HAP-1 (cell line): ENCODE measurements around the gene GPR6.

Experiments used
- DNase-seq, 2 experiments: peaks; one replicate each; pipeline ENCODE4 v3.0.0-alpha.2; 2016 to 2020; ENCODE audit warnings: low spot score in 2 of 2
- H3K27me3 ChIP-seq: fragments of 250-450 bp; sonication (Bioruptor Pico); 2 replicates; pipeline ENCODE4 v1.5.1; 2020; ENCODE audit warnings: low read depth, mild to moderate bottlenecking, moderate library complexity
- H3K36me3 ChIP-seq: fragments of 250-450 bp; sonication (Bioruptor Pico); replicated peaks from 2 replicates; pipeline ENCODE4 v1.5.1; 2020; ENCODE audit warnings: mild to moderate bottlenecking
- H3K4me1 ChIP-seq: fragments of 250-450 bp; sonication (Bioruptor Pico); 2 replicates; pipeline ENCODE4 v1.5.1; 2020; ENCODE audit warnings: mild to moderate bottlenecking
- H3K4me3 ChIP-seq: fragments of 250-450 bp; sonication (Bioruptor Pico); 2 replicates; pipeline ENCODE4 v1.5.1; 2020; ENCODE audit warnings: mild to moderate bottlenecking, moderate library complexity
- H3K9me3 ChIP-seq: fragments of 250-450 bp; sonication (Bioruptor Pico); 2 replicates; pipeline ENCODE4 v1.5.1; 2020; ENCODE audit warnings: mild to moderate bottlenecking, moderate library complexity
- in situ Hi-C: fragments of 300-500 bp; cut with MboI; formaldehyde crosslinking; loops from 3 replicates; pipeline ENCODE4 v1.14.3; 2020; ENCODE audit warnings: low sequenced_read_pairs, inconsistent platforms, mixed read lengths

GPR6 gene

DNA sequence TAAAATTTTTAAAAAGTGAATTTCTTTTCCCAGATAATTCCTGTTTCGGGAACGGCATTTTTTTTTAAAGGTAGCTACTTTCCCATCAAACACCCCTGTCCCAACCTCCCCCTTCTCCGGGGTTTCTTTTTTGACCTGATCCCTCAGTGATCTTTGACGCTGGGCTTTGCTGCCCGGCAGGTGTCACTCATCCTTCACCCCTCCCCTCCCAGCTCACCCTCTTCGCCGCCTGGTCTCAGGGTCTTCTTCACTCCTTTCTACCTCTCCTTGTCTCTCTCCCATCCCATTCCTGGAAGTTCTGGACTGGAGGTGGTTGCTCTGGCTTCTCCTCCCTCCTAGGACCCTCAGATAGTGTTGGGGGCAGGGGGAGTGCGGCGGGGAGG, 329 bp upstream of the GPR6 start:
- Histone ChIP-seq H3K36me3 (no peaks in the 10 kb centered on the region), H3K4me3 (no peak overlapping the region), H3K4me1 (no peaks in the 10 kb centered on the region), H3K9me3 (no peaks in the 10 kb centered on the region), H3K27me3 (no peaks in the 10 kb centered on the region)
- no peak for DNase-seq
- in situ Hi-C loops, result no loop called here

DNA sequence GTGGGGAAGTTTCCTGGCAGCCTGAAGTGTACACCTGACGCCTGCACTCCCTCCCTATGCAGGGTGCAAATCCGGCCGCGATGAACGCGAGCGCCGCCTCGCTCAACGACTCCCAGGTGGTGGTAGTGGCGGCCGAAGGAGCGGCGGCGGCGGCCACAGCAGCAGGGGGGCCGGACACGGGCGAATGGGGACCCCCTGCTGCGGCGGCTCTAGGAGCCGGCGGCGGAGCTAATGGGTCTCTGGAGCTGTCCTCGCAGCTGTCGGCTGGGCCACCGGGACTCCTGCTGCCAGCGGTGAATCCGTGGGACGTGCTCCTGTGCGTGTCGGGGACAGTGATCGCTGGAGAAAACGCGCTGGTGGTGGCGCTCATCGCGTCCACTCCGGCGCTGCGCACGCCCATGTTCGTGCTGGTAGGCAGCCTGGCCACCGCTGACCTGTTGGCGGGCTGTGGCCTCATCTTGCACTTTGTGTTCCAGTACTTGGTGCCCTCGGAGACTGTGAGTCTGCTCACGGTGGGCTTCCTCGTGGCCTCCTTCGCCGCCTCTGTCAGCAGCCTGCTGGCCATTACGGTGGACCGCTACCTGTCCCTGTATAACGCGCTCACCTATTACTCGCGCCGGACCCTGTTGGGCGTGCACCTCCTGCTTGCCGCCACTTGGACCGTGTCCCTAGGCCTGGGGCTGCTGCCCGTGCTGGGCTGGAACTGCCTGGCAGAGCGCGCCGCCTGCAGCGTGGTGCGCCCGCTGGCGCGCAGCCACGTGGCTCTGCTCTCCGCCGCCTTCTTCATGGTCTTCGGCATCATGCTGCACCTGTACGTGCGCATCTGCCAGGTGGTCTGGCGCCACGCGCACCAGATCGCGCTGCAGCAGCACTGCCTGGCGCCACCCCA, 1.2 kb downstream of the GPR6 start:
- no peaks in the 10 kb centered on the region for H3K36me3 ChIP-seq
- H3K4me1 ChIP-seq, result no peaks in the 10 kb centered on the region
- H3K9me3 ChIP-seq, result no peaks in the 10 kb centered on the region
- no peak overlapping the region for H3K4me3 ChIP-seq
- DNase-seq, result no peak
- in situ Hi-C loops, result no loop called here
- no peaks in the 10 kb centered on the region for H3K27me3 ChIP-seq

DNA sequence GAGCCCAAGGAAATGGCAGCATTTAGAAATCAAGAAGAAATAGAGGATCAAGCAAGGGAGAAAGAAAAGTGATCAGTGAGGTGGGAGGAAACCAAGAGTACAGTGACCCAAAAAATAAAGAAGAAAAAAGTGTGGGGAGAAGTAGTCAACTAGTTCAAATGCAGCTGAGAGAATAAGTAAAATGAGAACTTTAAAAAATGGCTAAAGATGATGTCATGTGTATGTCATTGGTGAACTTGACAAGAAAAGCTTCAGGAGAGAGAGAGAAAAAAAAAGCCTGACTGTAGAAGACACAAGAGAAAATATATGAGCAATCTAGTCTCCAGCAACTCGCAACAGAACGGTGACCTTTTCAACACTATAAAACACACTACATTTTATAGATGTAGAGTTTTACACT, 6.3 kb downstream of the GPR6 start:
- no peak overlapping the region for H3K4me3 ChIP-seq
- no peaks in the 10 kb centered on the region for H3K4me1 ChIP-seq
- H3K27me3 ChIP-seq, result no peaks in the 10 kb centered on the region
- no peaks in the 10 kb centered on the region for H3K9me3 ChIP-seq
- no peak for DNase-seq
- in situ Hi-C loops, result no loop called here
- H3K36me3 ChIP-seq, result no peaks in the 10 kb centered on the region

DNA sequence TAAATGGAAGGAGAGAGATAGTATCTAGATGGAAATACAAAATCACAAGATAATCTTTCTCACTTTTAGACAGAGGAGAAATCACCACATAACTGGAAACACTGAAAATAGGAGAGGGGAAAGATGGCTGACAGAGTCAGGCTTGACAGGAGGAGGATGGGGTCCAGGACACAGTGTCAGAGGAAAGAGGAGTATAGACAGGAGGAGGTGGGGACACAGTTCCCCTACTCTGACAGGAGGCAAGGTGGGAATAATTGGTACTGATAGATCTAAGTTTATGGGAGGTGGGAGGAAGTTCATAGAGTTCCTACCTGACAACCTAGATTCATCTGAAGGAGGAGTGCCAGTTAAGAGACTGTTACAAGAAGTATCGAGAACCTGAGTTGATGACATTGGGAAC, 9.1 kb downstream of the GPR6 start:
- in situ Hi-C loops, result no loop called here
- Histone ChIP-seq H3K36me3 (no peaks in the 10 kb centered on the region), H3K4me1 (no peaks in the 10 kb centered on the region), H3K4me3 (no peak overlapping the region), H3K9me3 (no peaks in the 10 kb centered on the region), H3K27me3 (0 out of 2 replicates have a peak, but pooled peaks cover 5% of the 10 kb centered on the region)
- DNase-seq, result no peak

- H3K4me1 ChIP-seq, result no peaks in the 10 kb centered on the region
- no peaks in the 10 kb centered on the region for H3K36me3 ChIP-seq
- DNase-seq, result no peak
- no peaks in the 10 kb centered on the region for H3K9me3 ChIP-seq
- H3K27me3 ChIP-seq, result peaks cover 5% of the 10 kb centered on the region; the same call in 1 of the 2 replicates
- in situ Hi-C loops, result no loop called here
- no peak overlapping the region for H3K4me3 ChIP-seq
Observed at GRCh38 chr6:109991201-109992101, 13.3 kb downstream of the GPR6 start.

DNA sequence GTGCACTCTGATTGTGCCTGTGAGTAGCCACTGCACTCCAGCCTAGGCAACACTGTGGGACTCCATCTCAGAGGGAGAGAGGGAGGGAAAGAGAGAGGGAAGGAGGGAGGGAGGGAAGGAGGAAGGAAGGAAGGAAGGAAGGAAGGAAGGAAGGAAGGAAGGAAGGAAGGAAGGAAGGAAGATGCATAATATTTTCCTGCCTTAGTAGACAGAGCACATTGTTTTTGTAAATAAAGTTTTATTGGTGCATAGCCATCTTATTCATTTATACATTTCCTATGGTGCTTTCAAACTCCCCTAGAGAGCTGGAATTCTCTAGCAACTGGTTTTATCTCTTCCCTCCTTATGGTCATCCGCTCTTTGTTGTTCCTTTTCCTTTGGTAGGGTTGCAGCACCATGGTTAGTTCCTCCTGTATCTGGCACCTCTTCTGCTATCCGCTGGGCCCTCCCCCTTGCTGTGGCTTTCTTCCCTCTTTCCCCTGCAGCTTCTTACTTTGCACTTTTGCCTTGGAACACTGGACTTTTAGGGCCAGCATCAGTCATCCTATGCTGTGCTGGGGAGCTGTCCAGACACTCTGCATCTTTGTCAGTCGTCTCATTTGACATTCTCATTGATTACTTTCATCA, 20.2 kb downstream of the GPR6 start:
- in situ Hi-C loops, result no loop called here
- Histone ChIP-seq H3K9me3 (no peaks in the 10 kb centered on the region), H3K27me3 (peaks cover 2% of the 10 kb centered on the region; the same call in 1 of the 2 replicates), H3K36me3 (no peaks in the 10 kb centered on the region), H3K4me3 (no peak overlapping the region), H3K4me1 (no peaks in the 10 kb centered on the region)
- no peak for DNase-seq

DNA sequence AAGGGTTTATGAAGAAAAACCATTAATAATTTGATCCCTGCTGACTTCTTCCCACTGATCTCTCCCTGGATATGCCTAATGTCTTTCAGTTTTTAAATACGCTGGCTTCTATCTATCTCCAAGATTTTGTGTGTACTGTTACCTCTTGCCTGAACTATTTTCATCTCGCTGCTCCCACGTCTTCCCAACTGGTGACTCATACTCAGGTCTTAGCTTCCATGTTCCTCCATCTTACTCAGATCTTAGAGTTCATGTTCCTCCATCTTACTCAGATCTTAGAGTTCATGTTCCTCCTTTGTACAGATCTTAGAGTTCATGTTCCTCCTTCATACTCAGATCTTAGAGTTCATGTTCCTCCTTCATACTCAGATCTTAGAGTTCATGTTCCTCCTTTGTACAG, 21.6 kb downstream of the GPR6 start:
- no peaks in the 10 kb centered on the region for H3K4me1 ChIP-seq
- DNase-seq, result no peak
- in situ Hi-C loops, result no loop called here
- H3K9me3 ChIP-seq, result no peaks in the 10 kb centered on the region
- no peak overlapping the region for H3K4me3 ChIP-seq
- no peaks in the 10 kb centered on the region for H3K36me3 ChIP-seq
- H3K27me3 ChIP-seq, result 0 out of 2 replicates have a peak, but pooled peaks cover 2% of the 10 kb centered on the region

DNA sequence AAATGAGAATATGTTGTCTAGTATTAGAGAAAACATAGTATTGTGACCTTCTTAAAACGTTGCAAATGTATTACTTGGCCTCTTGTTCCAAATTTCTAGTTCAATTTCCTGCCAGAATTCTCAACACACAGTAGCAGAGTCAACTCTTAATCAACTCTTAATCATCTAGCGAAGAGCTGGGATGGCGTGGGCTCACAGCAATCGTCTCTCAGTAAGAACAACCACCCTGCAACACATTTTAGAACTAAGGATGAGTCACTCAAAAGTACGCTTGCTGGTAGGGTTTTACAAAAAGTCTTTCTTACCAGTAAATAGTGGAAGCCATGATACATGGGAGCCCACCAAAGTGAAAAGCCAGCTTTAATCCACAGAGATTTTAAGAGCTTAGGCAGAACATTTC, 24.6 kb downstream of the GPR6 start:
- in situ Hi-C loops, result no loop called here
- no peak overlapping the region for H3K4me3 ChIP-seq
- no peaks in the 10 kb centered on the region for H3K9me3 ChIP-seq
- 0 out of 2 replicates have a peak, but pooled peaks cover 6% of the 10 kb centered on the region for H3K27me3 ChIP-seq
- no peaks in the 10 kb centered on the region for H3K4me1 ChIP-seq
- DNase-seq, result no peak
- H3K36me3 ChIP-seq, result no peaks in the 10 kb centered on the region

- Histone ChIP-seq H3K27me3 (no peaks in the 10 kb centered on the region), H3K4me1 (no peaks in the 10 kb centered on the region), H3K4me3 (no peak overlapping the region), H3K9me3 (no peaks in the 10 kb centered on the region), H3K36me3 (no peaks in the 10 kb centered on the region)
- DNase-seq, result no peak
- in situ Hi-C loops, result no loop called here
Observed at GRCh38 chr6:110013386-110013785, 35.3 kb downstream of the GPR6 start.

GRCh38 chr6:110015206-110015605, 37.1 kb downstream of the GPR6 start:
- in situ Hi-C loops, result no loop called here
- H3K9me3 ChIP-seq, result no peaks in the 10 kb centered on the region
- no peaks in the 10 kb centered on the region for H3K4me1 ChIP-seq
- H3K4me3 ChIP-seq, result no peak overlapping the region
- no peak for DNase-seq
- no peaks in the 10 kb centered on the region for H3K36me3 ChIP-seq
- no peaks in the 10 kb centered on the region for H3K27me3 ChIP-seq

GRCh38 chr6:110017306-110017705, 39.2 kb downstream of the GPR6 start:
- H3K36me3 ChIP-seq, result no peaks in the 10 kb centered on the region
- H3K4me1 ChIP-seq, result no peaks in the 10 kb centered on the region
- H3K9me3 ChIP-seq, result no peaks in the 10 kb centered on the region
- H3K4me3 ChIP-seq, result no peak overlapping the region
- no peak for DNase-seq
- H3K27me3 ChIP-seq, result no peaks in the 10 kb centered on the region
- in situ Hi-C loops, result no loop called here

GRCh38 chr6:110017946-110018345, 39.8 kb downstream of the GPR6 start:
- Histone ChIP-seq H3K27me3 (no peaks in the 10 kb centered on the region), H3K4me1 (no peaks in the 10 kb centered on the region), H3K4me3 (no peak overlapping the region), H3K36me3 (no peaks in the 10 kb centered on the region), H3K9me3 (no peaks in the 10 kb centered on the region)
- DNase-seq, result no peak
- in situ Hi-C loops, result no loop called here

- no peaks in the 10 kb centered on the region for H3K36me3 ChIP-seq
- H3K9me3 ChIP-seq, result no peaks in the 10 kb centered on the region
- H3K4me3 ChIP-seq, result no peak overlapping the region
- in situ Hi-C loops, result no loop called here
- H3K4me1 ChIP-seq, result no peaks in the 10 kb centered on the region
- H3K27me3 ChIP-seq, result no peaks in the 10 kb centered on the region
- no peak for DNase-seq
Observed at GRCh38 chr6:110018486-110018885, 40.4 kb downstream of the GPR6 start.

DNA sequence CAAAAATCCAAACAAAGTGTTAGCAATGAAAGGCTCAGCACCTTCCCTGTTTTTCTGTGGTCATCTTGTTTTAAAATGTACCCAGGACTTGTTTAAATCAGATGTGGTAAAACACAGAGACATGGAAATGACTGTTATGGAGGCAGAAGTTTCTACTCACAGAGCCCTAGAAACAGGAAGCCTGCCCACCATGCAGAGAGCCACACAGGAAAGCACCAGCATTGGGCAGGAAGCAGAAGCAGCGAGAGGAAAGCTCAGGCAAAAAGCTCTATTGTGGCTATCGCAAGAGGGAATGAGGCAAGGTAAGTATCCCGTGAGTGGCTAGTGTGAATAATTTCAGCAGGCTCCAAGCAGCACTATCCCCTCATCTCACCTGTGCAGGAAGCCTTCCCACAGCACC, 42.8 kb downstream of the GPR6 start:
- H3K4me3 ChIP-seq, result no peak overlapping the region
- H3K4me1 ChIP-seq, result no peaks in the 10 kb centered on the region
- DNase-seq, result no peak
- H3K27me3 ChIP-seq, result no peaks in the 10 kb centered on the region
- in situ Hi-C loops, result no loop called here
- H3K36me3 ChIP-seq, result no peaks in the 10 kb centered on the region
- no peaks in the 10 kb centered on the region for H3K9me3 ChIP-seq
